Common myeloid progenitor, CD34-positive (primary cell): ENCODE measurements around the gene SBF2.
A peak's percentile ranks its signal among the peaks of the same experiment; 100 is the strongest.

ENCODE experiments used
- CTCF ChIA-PET: fragments of 350-600 bp; sonication (Branson Sonifier 250); formaldehyde crosslinking; loops from one replicate; lab custom pipeline; 2021; ENCODE audit warnings: antibody characterized with exemption; lab: Charles Lee
- POLR2A ChIA-PET: fragments of 350-600 bp; sonication (Branson Sonifier 250); formaldehyde crosslinking; loops from one replicate; lab custom pipeline; 2021; ENCODE audit warnings: antibody characterized with exemption; lab: Charles Lee
- DNase-seq, 3 donors: peaks; one replicate each; pipeline versions ENCODE4 v3.0.0 to v3.0.0-alpha.2; 2013
- H3K27ac ChIP-seq, 2 experiments: 1 replicate in 1 of 2; 2 replicates in 1 of 2; pipeline ENCODE4 v1.7.0; 2013; ENCODE audit warnings: inconsistent platforms in 2 of 2, low read length in 2 of 2, mild to moderate bottlenecking in 2 of 2, low read depth in 1 of 2, moderate library complexity in 1 of 2; ENCODE audit not compliant: severe bottlenecking in 2 of 2, insufficient read depth in 1 of 2, poor library complexity in 1 of 2
- H3K27me3 ChIP-seq, 5 experiments: replicated peaks in 2 of 5; 1 replicate in 3 of 5; 2 replicates in 2 of 5; pipeline versions ENCODE4 v1.6.1 to v1.7.0; 2013; ENCODE audit warnings: low read length in 4 of 5, mild to moderate bottlenecking in 2 of 5, moderate library complexity in 2 of 5, inconsistent platforms in 1 of 5; ENCODE audit not compliant: insufficient read depth in 5 of 5, control insufficient read depth in 4 of 5
- H3K36me3 ChIP-seq, 4 experiments: 1 replicate in 2 of 4; 2 replicates in 2 of 4; pipeline versions ENCODE4 v1.6.1 to v1.7.0; 2013; ENCODE audit warnings: low read length in 3 of 4, control low read depth in 1 of 4, mild to moderate bottlenecking in 1 of 4; ENCODE audit not compliant: control insufficient read depth in 4 of 4, insufficient read depth in 4 of 4
- H3K4me1 ChIP-seq, 4 experiments: 1 replicate in 3 of 4; 2 replicates in 1 of 4; pipeline versions ENCODE4 v1.6.1 to v1.7.1; 2013; ENCODE audit warnings: low read length in 3 of 4, mild to moderate bottlenecking in 3 of 4, control low read depth in 1 of 4, inconsistent platforms in 1 of 4, moderate library complexity in 1 of 4; ENCODE audit not compliant: control insufficient read depth in 4 of 4, insufficient read depth in 4 of 4; ENCODE audit errors: control extremely low read depth in 1 of 4
- H3K4me3 ChIP-seq, 7 experiments: 1 replicate in 4 of 7; 2 replicates in 3 of 7; pipeline versions ENCODE4 v1.5.1 to v1.7.0; 2013; ENCODE audit warnings: mild to moderate bottlenecking in 7 of 7, low read length in 6 of 7, moderate library complexity in 6 of 7, inconsistent platforms in 2 of 7, low read depth in 2 of 7, control low read depth in 1 of 7; ENCODE audit not compliant: insufficient read depth in 4 of 7, control insufficient read depth in 1 of 7; ENCODE audit errors: extremely low read depth in 1 of 7
- H3K9me3 ChIP-seq, 5 experiments: 1 replicate in 4 of 5; 2 replicates in 1 of 5; pipeline versions ENCODE4 v1.6.1 to v1.7.1; 2013; ENCODE audit warnings: low read length in 4 of 5, mild to moderate bottlenecking in 2 of 5, inconsistent platforms in 1 of 5, low read depth in 1 of 5, moderate library complexity in 1 of 5; ENCODE audit not compliant: control insufficient read depth in 4 of 5, insufficient read depth in 2 of 5; ENCODE audit errors: control extremely low read depth in 1 of 5
- WGBS: methylation state at CpG from one replicate; pipeline ENCODE4 v1.1.5; 2013; ENCODE audit not compliant: insufficient coverage; 5-methylcytosine and 5-hydroxymethylcytosine counted together

Gene SBF2

GRCh38 chr11:9763301-9763700 lies 530.7 kb downstream of the SBF2 start:
- ChIA-PET POLR2A (no interaction called here), CTCF (interaction anchor here (1.0 to 1.3 kb wide), 2 partner anchors 33 to 210 kb away, joined by 3 to 7 read pairs; no protein-coding TSS in a partner anchor)
- no peaks in the 10 kb centered on the region for H3K36me3 ChIP-seq
- H3K27ac ChIP-seq: no peak overlapping the region
- no peaks in the 10 kb centered on the region for H3K27me3 ChIP-seq
- no peak for DNase-seq
- H3K4me3 ChIP-seq: no peak overlapping the region
- H3K9me3 ChIP-seq: no peaks in the 10 kb centered on the region
- H3K4me1 ChIP-seq: peaks cover 0 to 22% (median 20%) of the 10 kb centered on the region in 4 experiments
- 100% methylated on average over 1 of the region's 1 CpG for WGBS

- DNase-seq: no peak
- Histone ChIP-seq H3K36me3 (no peaks in the 10 kb centered on the region), H3K4me3 (no peak overlapping the region), H3K9me3 (no peaks in the 10 kb centered on the region), H3K27ac (no peak overlapping the region), H3K4me1 (peaks cover 2 to 29% (median 25%) of the 10 kb centered on the region in 4 experiments), H3K27me3 (no peaks in the 10 kb centered on the region)
- CTCF ChIA-PET: interaction anchor here (1.3 kb wide), 1 partner anchor 210 kb away, joined by 7 read pairs; no protein-coding TSS in a partner anchor
- POLR2A ChIA-PET: no interaction called here
- 94% methylated on average over 4 of the region's 4 CpGs for WGBS
These were observed 531.5 kb downstream of the SBF2 start for GRCh38 chr11:9762531-9762930.

GRCh38 chr11:9761441-9761945 lies 532.5 kb downstream of the SBF2 start:
- peaks cover 6 to 39% (median 35%) of the 10 kb centered on the region in 4 experiments for H3K4me1 ChIP-seq
- CTCF ChIA-PET: no interaction called here
- H3K4me3 ChIP-seq: no peak overlapping the region
- H3K9me3 ChIP-seq: no peaks in the 10 kb centered on the region
- no peak overlapping the region for H3K27ac ChIP-seq
- 94% methylated on average over 6 of the region's 6 CpGs for WGBS
- DNase-seq: no peak
- H3K36me3 ChIP-seq: no peaks in the 10 kb centered on the region
- POLR2A ChIA-PET: no interaction called here
- H3K27me3 ChIP-seq: no peaks in the 10 kb centered on the region

- Histone ChIP-seq H3K27me3 (no peaks in the 10 kb centered on the region), H3K27ac (no peak overlapping the region), H3K36me3 (no peaks in the 10 kb centered on the region), H3K9me3 (no peaks in the 10 kb centered on the region), H3K4me1 (peaks cover 12 to 52% (median 48%) of the 10 kb centered on the region in 4 experiments), H3K4me3 (no peak overlapping the region)
- WGBS: 81% methylated on average over 2 of the region's 3 CpGs
- no peak for DNase-seq
- POLR2A ChIA-PET: no interaction called here
- CTCF ChIA-PET: interaction anchor here (0.9 to 3.5 kb wide), 7 partner anchors 147 to 606 kb away, joined by 3 to 16 read pairs (median 5); partner anchors contain the start of gene ADM
These were observed 533.8 kb downstream of the SBF2 start for GRCh38 chr11:9760193-9760575.

- Histone ChIP-seq H3K27me3 (no peaks in the 10 kb centered on the region), H3K4me3 (peak overlapping the region in 2 of 7 experiments; percentile 0 to 81), H3K4me1 (peaks cover 12 to 52% (median 48%) of the 10 kb centered on the region in 4 experiments), H3K36me3 (no peaks in the 10 kb centered on the region), H3K9me3 (no peaks in the 10 kb centered on the region), H3K27ac (no peak overlapping the region)
- 50% methylated on average over 9 of the region's 10 CpGs for WGBS
- CTCF ChIA-PET: interaction anchor here (0.9 to 3.5 kb wide), 11 partner anchors 10 to 607 kb away, joined by 3 to 16 read pairs (median 5); partner anchors contain the start of gene ADM
- DNase-seq: peak; percentile 89 to 99 (median 97)
- POLR2A ChIA-PET: interaction anchor here (0.5 to 0.7 kb wide), 2 partner anchors 35 to 450 kb away, joined by 4 read pairs; no protein-coding TSS in a partner anchor
These were observed 534.4 kb downstream of the SBF2 start for GRCh38 chr11:9759519-9760192.

GRCh38 chr11:9758637-9759518 lies 535.1 kb downstream of the SBF2 start:
- DNase-seq: peak; percentile 29 to 56 (median 43)
- H3K9me3 ChIP-seq: no peaks in the 10 kb centered on the region
- no peaks in the 10 kb centered on the region for H3K27me3 ChIP-seq
- CTCF ChIA-PET: interaction anchor here (0.5 to 3.5 kb wide), 18 partner anchors 9 to 608 kb away, joined by 3 to 16 read pairs (median 4); partner anchors contain the start of gene ADM
- peak overlapping the region; percentile 59 to 61 for H3K27ac ChIP-seq
- peak overlapping the region; percentile 55 to 86 (median 75) for H3K4me3 ChIP-seq
- H3K4me1 ChIP-seq: peaks cover 12 to 56% (median 48%) of the 10 kb centered on the region in 4 experiments
- POLR2A ChIA-PET: interaction anchor here (0.5 to 0.7 kb wide), 3 partner anchors 34 to 920 kb away, joined by 3 to 4 read pairs (median 4); no protein-coding TSS in a partner anchor
- H3K36me3 ChIP-seq: peaks cover 0 to 3% (median 0%) of the 10 kb centered on the region in 4 experiments
- 16% methylated on average over 51 of the region's 58 CpGs for WGBS
